A673 (cell line): ENCODE measurements around the gene USP12. TPM values are rescaled to one million over a fixed set of nuclear protein-coding genes. Genes with fewer than 3 reads are reported as not detected.

ENCODE experiments used
- BruUV-seq: library from RNA; stranded (reverse); fragments of 400-500 nt; replicated peaks from 2 replicates; lab custom pipeline; 2021; lab: Mats Ljungman, UMichigan
- CTCF ChIA-PET: fragments of 300-600 bp; sonication (Branson Sonifier 250); formaldehyde crosslinking; loops from one replicate; lab custom pipeline; 2022; ENCODE audit warnings: antibody characterized with exemption; lab: Charles Lee
- POLR2A ChIA-PET: fragments of 300-600 bp; sonication (Branson Sonifier 250); formaldehyde crosslinking; loops from one replicate; lab custom pipeline; 2022; ENCODE audit warnings: antibody characterized with exemption; ENCODE audit not compliant: low non-redundant PET; lab: Charles Lee
- DNase-seq: peaks from one replicate; pipeline ENCODE4 v3.0.0-alpha.2; 2015; ENCODE audit warnings: low spot score
- H3K27ac ChIP-seq: fragments of 200-600 bp; sonication (generic); 2 replicates; pipeline ENCODE4 v1.5.1; 2016; ENCODE audit warnings: mixed run types, low read depth, mild to moderate bottlenecking, mixed read lengths, antibody characterized with exemption, low read length; ENCODE audit not compliant: poor library complexity, severe bottlenecking
- H3K27me3 ChIP-seq: fragments of 200-600 bp; sonication (generic); replicated peaks from 2 replicates; pipeline ENCODE4 v1.6.1; 2017; ENCODE audit warnings: mixed run types, low read depth, mild to moderate bottlenecking, mixed read lengths, antibody characterized with exemption, low read length; ENCODE audit not compliant: insufficient read depth, poor library complexity
- H3K36me3 ChIP-seq: fragments of 200-600 bp; sonication (generic); 2 replicates; pipeline ENCODE4 v1.6.1; 2016; ENCODE audit warnings: mixed run types, mild to moderate bottlenecking, mixed read lengths, antibody characterized with exemption, low read length; ENCODE audit not compliant: insufficient read depth, poor library complexity, severe bottlenecking
- H3K4me1 ChIP-seq: fragments of 200-600 bp; sonication (generic); 2 replicates; pipeline ENCODE4 v1.6.1; 2017; ENCODE audit warnings: mixed run types, mild to moderate bottlenecking, mixed read lengths, antibody characterized with exemption, low read length; ENCODE audit not compliant: insufficient read depth, poor library complexity, severe bottlenecking
- H3K4me3 ChIP-seq: fragments of 200-600 bp; sonication (generic); 2 replicates; pipeline ENCODE4 v1.5.1; 2016; ENCODE audit warnings: low read depth, mixed run types, mild to moderate bottlenecking, mixed read lengths, low read length; ENCODE audit not compliant: poor library complexity, severe bottlenecking
- H3K9me3 ChIP-seq: fragments of 200-600 bp; sonication (generic); 2 replicates; pipeline ENCODE4 v1.6.1; 2016; ENCODE audit warnings: mixed run types, low read depth, mild to moderate bottlenecking, mixed read lengths, antibody characterized with exemption, low read length; ENCODE audit not compliant: poor library complexity, severe bottlenecking
- CTCF ChIP-seq: fragments of 300-800, 200-600 bp; sonication (generic); conservative IDR thresholded peaks from 2 replicates; pipeline ENCODE4 v1.5.1; 2017; ENCODE audit warnings: low read depth, mild to moderate bottlenecking, antibody characterized with exemption, low read length, moderate library complexity, mixed read lengths
- EZH2 ChIP-seq: fragments of 200-600 bp; sonication (generic); IDR thresholded peaks from 2 replicates; pipeline ENCODE4 v1.6.1; 2017; ENCODE audit warnings: borderline replicate concordance, low read depth, mild to moderate bottlenecking, mixed read lengths, antibody characterized with exemption, low read length; ENCODE audit not compliant: poor library complexity, severe bottlenecking
- intact Hi-C: fragments of 100-400 bp; cut with micrococcal nuclease; formaldehyde crosslinking; loops from one replicate; pipeline ENCODE4 v1.10.0; 2022; ENCODE audit not compliant: unreplicated experiment
- total RNA-seq: library from RNA; stranded (reverse); gene quantifications from 2 replicates; pipeline ENCODE4 v1.2.3, GENCODE V29; 2021

The USP12 gene
- total RNA-seq, 1 experiment from 2014 or later = 16.6 TPM

GRCh38 chr13:27174766-27175455 is 3.3 kb upstream of the USP12 start:
- Histone ChIP-seq H3K4me1 (peaks cover 15% of the 10 kb centered on the region), H3K27me3 (no peaks in the 10 kb centered on the region), H3K27ac (no peak overlapping the region), H3K36me3 (no peaks in the 10 kb centered on the region), H3K9me3 (no peaks in the 10 kb centered on the region), H3K4me3 (no peak overlapping the region)
- TF ChIP-seq CTCF (no peak), EZH2 (no peak)
- no TSS peak for BruUV-seq
- CTCF ChIA-PET = no interaction called here
- peak; percentile 27 for DNase-seq
- POLR2A ChIA-PET = no interaction called here
- intact Hi-C loops = loop anchor here (5.0 kb wide), 1 partner anchor 77 kb away; the partner anchor contains the start of gene RPL21

- DNase-seq = no peak
- ChIA-PET POLR2A (no interaction called here), CTCF (no interaction called here)
- BruUV-seq = no TSS peak
- intact Hi-C loops = loop anchor here (5.0 kb wide), 1 partner anchor 80 kb away; the partner anchor contains the start of gene RPL21
- H3K27ac ChIP-seq = peak overlapping the region; percentile 75
- H3K4me3 ChIP-seq = peak overlapping the region; percentile 87
- TF ChIP-seq EZH2 = no peak
- no peak for TF ChIP-seq CTCF
- no peaks in the 10 kb centered on the region for H3K9me3 ChIP-seq
- H3K4me1 ChIP-seq = peaks cover 21% of the 10 kb centered on the region
- no peaks in the 10 kb centered on the region for H3K36me3 ChIP-seq
- H3K27me3 ChIP-seq = no peaks in the 10 kb centered on the region
Measured at GRCh38 chr13:27172495-27172842, 858 bp upstream of the USP12 start.

GRCh38 chr13:27171827-27172494 is 350 bp upstream of the USP12 start:
- CTCF ChIA-PET = no interaction called here

More at GRCh38 chr13:27171827-27172494, 350 bp upstream of the USP12 start:
- intact Hi-C loops = loop anchor here (5.0 kb wide), 1 partner anchor 80 kb away; the partner anchor contains the start of gene RPL21
- no peaks in the 10 kb centered on the region for H3K36me3 ChIP-seq
- peaks cover 21% of the 10 kb centered on the region for H3K4me1 ChIP-seq
- no TSS peak for BruUV-seq
- no peaks in the 10 kb centered on the region for H3K27me3 ChIP-seq
- H3K4me3 ChIP-seq = peak overlapping the region; percentile 87
- peak overlapping the region; percentile 75 for H3K27ac ChIP-seq
- DNase-seq = peak; percentile 94
- H3K9me3 ChIP-seq = no peaks in the 10 kb centered on the region
- TF ChIP-seq CTCF (no peak), EZH2 (no peak)
- POLR2A ChIA-PET = no interaction called here
